Hepatocyte (in vitro differentiated cells): ENCODE results near the gene WDR41. TPM values are rescaled to one million over a fixed set of nuclear protein-coding genes. Genes with fewer than 3 reads are reported as not detected.

Experiments used
- DNase-seq: peaks from one replicate; pipeline ENCODE4 v3.0.0-alpha.2; 2016; ENCODE audit warnings: low spot score
- H2AFZ ChIP-seq: fragments of 200-600 bp; sonication (generic); 2 replicates; pipeline ENCODE4 v1.6.0; 2016; ENCODE audit warnings: antibody characterized with exemption, mild to moderate bottlenecking
- H3K27ac ChIP-seq: fragments of 200-600 bp; sonication (generic); 2 replicates; pipeline ENCODE4 v1.5.1; 2016; ENCODE audit warnings: mild to moderate bottlenecking
- H3K27me3 ChIP-seq: fragments of 200-600 bp; sonication (generic); 2 replicates; pipeline ENCODE4 v1.6.1; 2016
- H3K36me3 ChIP-seq: fragments of 200-600 bp; sonication (generic); replicated peaks from 2 replicates; pipeline ENCODE4 v1.5.1; 2016; ENCODE audit warnings: low read depth; ENCODE audit not compliant: insufficient read depth
- H3K4me1 ChIP-seq: fragments of 200-600 bp; sonication (generic); 2 replicates; pipeline ENCODE4 v1.5.1; 2016; ENCODE audit warnings: mild to moderate bottlenecking, moderate library complexity; ENCODE audit not compliant: insufficient read depth
- H3K4me2 ChIP-seq: fragments of 200-600 bp; sonication (generic); 2 replicates; pipeline ENCODE4 v1.6.0; 2016
- H3K4me3 ChIP-seq: fragments of 200-600 bp; sonication (generic); 2 replicates; pipeline ENCODE4 v1.5.1; 2016; ENCODE audit warnings: mild to moderate bottlenecking
- H3K79me2 ChIP-seq: fragments of 200-600 bp; sonication (generic); 2 replicates; pipeline ENCODE4 v1.6.0; 2017; ENCODE audit warnings: mild to moderate bottlenecking
- H3K9me2 ChIP-seq: fragments of 200-600 bp; sonication (generic); replicated peaks from 2 replicates; pipeline ENCODE4 v1.6.0; 2017; ENCODE audit warnings: mild to moderate bottlenecking; ENCODE audit not compliant: insufficient read depth
- H3K9me3 ChIP-seq: fragments of 200-600 bp; sonication (generic); 2 replicates; pipeline ENCODE4 v1.5.1; 2016; ENCODE audit warnings: low read depth, mild to moderate bottlenecking
- H4K20me1 ChIP-seq: fragments of 200-600 bp; sonication (generic); 2 replicates; pipeline ENCODE4 v1.6.0; 2016; ENCODE audit warnings: mild to moderate bottlenecking; ENCODE audit not compliant: insufficient read depth, poor library complexity, severe bottlenecking
- EZH2 ChIP-seq: fragments of 200-600 bp; sonication (generic); IDR thresholded peaks from 2 replicates; pipeline ENCODE4 v1.6.1; 2016; ENCODE audit warnings: antibody characterized with exemption, mild to moderate bottlenecking, borderline replicate concordance
- EZH2phosphoT487 ChIP-seq: fragments of 200-600 bp; sonication (generic); IDR thresholded peaks from one replicate; pipeline ENCODE4 v1.6.1; 2018; ENCODE audit warnings: antibody characterized with exemption, mild to moderate bottlenecking, low read depth, moderate library complexity; ENCODE audit not compliant: unreplicated experiment, severe bottlenecking
- WGBS: methylation state at CpG from one replicate; pipeline ENCODE4 v1.1.6; 2016; ENCODE audit warnings: low lambda C conversion rate; ENCODE audit errors: missing lambda C conversion rate; 5-methylcytosine and 5-hydroxymethylcytosine counted together
- polyA plus RNA-seq: library from polyadenylated mRNA; unstranded; fragments of >200 nt; fragmentation: Nextera tagmentation; extraction: Ambion mirVana; gene quantifications from 2 replicates; pipeline ENCODE4 v1.2.1, GENCODE V29; 2016
- total RNA-seq: library from RNA; depleted of rRNA; stranded (reverse); fragments of >200 nt; gene quantifications from 2 replicates; pipeline ENCODE4 v1.2.3, GENCODE V29; 2014
- TF ChIP-seq, protein P1 (sequence below): fragments of 200-600 bp; sonication (generic); IDR thresholded peaks from 2 replicates; pipeline ENCODE4 v1.5.1; 2016; ENCODE audit warnings: antibody characterized with exemption, mild to moderate bottlenecking; ENCODE audit not compliant: poor library complexity

Gene WDR41
- total and polyA plus RNA-seq, 2 experiments from 2014 or later = 40.5 to 80.5 TPM

GRCh38 chr5:77431286-77431685 is 60.8 kb downstream of the WDR41 start:
- peaks cover 3% of the 10 kb centered on the region for H3K36me3 ChIP-seq
- no peak overlapping the region for H3K27ac ChIP-seq
- H3K4me1 ChIP-seq = peaks cover 11% of the 10 kb centered on the region
- no peaks in the 10 kb centered on the region for H4K20me1 ChIP-seq
- H3K4me3 ChIP-seq = no peak overlapping the region
- no peak for TF ChIP-seq EZH2
- TF ChIP-seq, protein P1, sequence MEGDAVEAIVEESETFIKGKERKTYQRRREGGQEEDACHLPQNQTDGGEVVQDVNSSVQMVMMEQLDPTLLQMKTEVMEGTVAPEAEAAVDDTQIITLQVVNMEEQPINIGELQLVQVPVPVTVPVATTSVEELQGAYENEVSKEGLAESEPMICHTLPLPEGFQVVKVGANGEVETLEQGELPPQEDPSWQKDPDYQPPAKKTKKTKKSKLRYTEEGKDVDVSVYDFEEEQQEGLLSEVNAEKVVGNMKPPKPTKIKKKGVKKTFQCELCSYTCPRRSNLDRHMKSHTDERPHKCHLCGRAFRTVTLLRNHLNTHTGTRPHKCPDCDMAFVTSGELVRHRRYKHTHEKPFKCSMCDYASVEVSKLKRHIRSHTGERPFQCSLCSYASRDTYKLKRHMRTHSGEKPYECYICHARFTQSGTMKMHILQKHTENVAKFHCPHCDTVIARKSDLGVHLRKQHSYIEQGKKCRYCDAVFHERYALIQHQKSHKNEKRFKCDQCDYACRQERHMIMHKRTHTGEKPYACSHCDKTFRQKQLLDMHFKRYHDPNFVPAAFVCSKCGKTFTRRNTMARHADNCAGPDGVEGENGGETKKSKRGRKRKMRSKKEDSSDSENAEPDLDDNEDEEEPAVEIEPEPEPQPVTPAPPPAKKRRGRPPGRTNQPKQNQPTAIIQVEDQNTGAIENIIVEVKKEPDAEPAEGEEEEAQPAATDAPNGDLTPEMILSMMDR = no peak
- no peak for TF ChIP-seq EZH2phosphoT487
- 76% methylated on average over 3 of the region's 3 CpGs for WGBS
- no peak overlapping the region for H3K4me2 ChIP-seq
- H3K9me2 ChIP-seq = no peaks in the 10 kb centered on the region
- no peaks in the 10 kb centered on the region for H3K9me3 ChIP-seq
- DNase-seq = no peak
- no peak overlapping the region for H2AFZ ChIP-seq
- H3K79me2 ChIP-seq = no peaks in the 10 kb centered on the region
- no peaks in the 10 kb centered on the region for H3K27me3 ChIP-seq

DNA sequence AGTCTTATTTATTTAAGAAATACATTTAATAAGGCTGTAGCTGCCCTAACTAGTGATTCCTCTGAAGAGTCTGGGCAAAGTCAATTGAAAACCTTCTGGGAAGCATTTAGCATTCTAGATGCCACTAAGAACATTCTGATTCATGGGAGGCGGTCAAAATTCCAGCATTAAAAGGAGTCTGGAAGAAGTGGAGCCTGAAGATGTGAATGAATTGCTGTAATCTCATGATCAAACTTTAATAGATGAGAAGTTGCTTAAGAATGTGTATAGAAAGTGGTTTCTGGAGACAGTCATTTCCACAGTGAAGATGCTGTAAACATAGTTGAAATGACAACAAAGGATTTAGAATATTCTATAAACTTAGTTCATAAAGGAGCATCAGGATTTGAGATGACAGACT is 61.4 kb downstream of the WDR41 start:
- no peak overlapping the region for H3K4me3 ChIP-seq
- no peaks in the 10 kb centered on the region for H3K9me3 ChIP-seq
- WGBS = 100% methylated on average over 1 of the region's 1 CpG
- H3K27ac ChIP-seq = no peak overlapping the region
- H3K9me2 ChIP-seq = no peaks in the 10 kb centered on the region
- DNase-seq = no peak
- no peaks in the 10 kb centered on the region for H4K20me1 ChIP-seq
- no peaks in the 10 kb centered on the region for H3K36me3 ChIP-seq
- no peaks in the 10 kb centered on the region for H3K79me2 ChIP-seq
- TF ChIP-seq EZH2 (no peak), EZH2phosphoT487 (no peak)
- TF ChIP-seq, protein P1 = no peak
- no peaks in the 10 kb centered on the region for H3K27me3 ChIP-seq
- H3K4me1 ChIP-seq = peaks cover 15% of the 10 kb centered on the region
- no peak overlapping the region for H3K4me2 ChIP-seq
- H2AFZ ChIP-seq = no peak overlapping the region

- H3K4me3 ChIP-seq = no peak overlapping the region
- TF ChIP-seq EZH2phosphoT487 (no peak), EZH2 (no peak)
- TF ChIP-seq, protein P1 = no peak
- WGBS = 67% methylated on average over 5 of the region's 5 CpGs
- DNase-seq = no peak
- no peaks in the 10 kb centered on the region for H3K36me3 ChIP-seq
- no peaks in the 10 kb centered on the region for H3K79me2 ChIP-seq
- H3K27me3 ChIP-seq = no peaks in the 10 kb centered on the region
- H4K20me1 ChIP-seq = no peaks in the 10 kb centered on the region
- no peaks in the 10 kb centered on the region for H3K9me3 ChIP-seq
- H3K4me1 ChIP-seq = peaks cover 22% of the 10 kb centered on the region
- no peaks in the 10 kb centered on the region for H3K9me2 ChIP-seq
- H3K4me2 ChIP-seq = no peak overlapping the region
- no peak overlapping the region for H2AFZ ChIP-seq
- H3K27ac ChIP-seq = no peak overlapping the region
Measured at GRCh38 chr5:77428526-77428925, 63.6 kb downstream of the WDR41 start.

GRCh38 chr5:77427998-77428397 is 64.1 kb downstream of the WDR41 start:
- no peaks in the 10 kb centered on the region for H3K27me3 ChIP-seq
- no peaks in the 10 kb centered on the region for H3K9me3 ChIP-seq
- no peak overlapping the region for H2AFZ ChIP-seq
- TF ChIP-seq, protein P1 = no peak
- TF ChIP-seq EZH2 (no peak), EZH2phosphoT487 (no peak)
- no peak overlapping the region for H3K27ac ChIP-seq
- H3K4me1 ChIP-seq = peaks cover 22% of the 10 kb centered on the region
- no peak overlapping the region for H3K4me2 ChIP-seq
- no peak for DNase-seq
- no peaks in the 10 kb centered on the region for H4K20me1 ChIP-seq
- no peaks in the 10 kb centered on the region for H3K9me2 ChIP-seq
- H3K79me2 ChIP-seq = no peaks in the 10 kb centered on the region
- H3K36me3 ChIP-seq = no peaks in the 10 kb centered on the region
- H3K4me3 ChIP-seq = no peak overlapping the region
